HepG2 (cell line): Measurements from ENCODE around the gene ERBB4. TPM values are rescaled to one million over a fixed set of nuclear protein-coding genes. Genes with fewer than 3 reads are reported as not detected.

Source experiments
- ATAC-seq: fragments of 200-7000 bp; cut with Tn5 transposase; 3 replicates; pipeline ENCODE4 v1.9.1; 2020; ENCODE audit warnings: mild to moderate bottlenecking, moderate library complexity
- BruUV-seq: library from RNA; stranded (reverse); fragments of 400-500 nt; replicated peaks from 2 replicates; lab custom pipeline; 2021; lab: Mats Ljungman, UMichigan
- CTCF ChIA-PET: fragments of 300-600 bp; formaldehyde crosslinking; extraction: SDS; loops from one replicate; lab custom pipeline; 2021; ENCODE audit warnings: low total read pairs, inconsistent platforms, low intra/inter-chr PET ratio; lab: Yijun Ruan, JAX
- POLR2A ChIA-PET: fragments of 350-600 bp; sonication (Branson Sonifier 250); formaldehyde crosslinking; loops from one replicate; lab custom pipeline; 2020; ENCODE audit warnings: antibody characterized with exemption, inconsistent platforms; lab: Yijun Ruan, JAX
- DNase-seq: peaks from one replicate; pipeline ENCODE4 v3.0.0-alpha.2; 2015; ENCODE audit warnings: low spot score
- FAIRE-seq: peaks from 3 replicates; lab custom pipeline; 2011; peaks lifted over from hg19 to GRCh38; lab: Jason Lieb, UNC
- H2AFZ ChIP-seq: one replicate; pipeline ENCODE4 v1.6.1; 2011; ENCODE audit warnings: low read length, inconsistent platforms
- H3K27ac ChIP-seq: fragments of 300-600 bp; 3 replicates; pipeline ENCODE4 v1.8.0; 2011; ENCODE audit warnings: mixed run types, mild to moderate bottlenecking, mixed read lengths, low read length, inconsistent platforms; ENCODE audit not compliant: insufficient read depth; ENCODE audit errors: extremely low read length
- H3K27me3 ChIP-seq, 2 experiments: fragments of 200-600 bp in 1 of 2; 2 replicates in 1 of 2; 3 replicates in 1 of 2; pipeline versions ENCODE4 v1.6.0 to v1.8.0; 2011; ENCODE audit warnings: low read length in 2 of 2, mild to moderate bottlenecking in 2 of 2, moderate library complexity in 2 of 2, inconsistent platforms in 1 of 2; ENCODE audit not compliant: insufficient read depth in 2 of 2, control insufficient read depth in 1 of 2
- H3K36me3 ChIP-seq, 2 experiments: fragments of 200-600 bp in 1 of 2; replicated peaks in 1 of 2; 2 replicates in 1 of 2; 3 replicates in 1 of 2; pipeline versions ENCODE4 v1.5.1 to v1.8.0; 2011; ENCODE audit warnings: low read length in 2 of 2, inconsistent platforms in 1 of 2; ENCODE audit not compliant: insufficient read depth in 2 of 2, control insufficient read depth in 1 of 2
- H3K4me1 ChIP-seq: 2 replicates; pipeline ENCODE4 v1.5.1; 2012; ENCODE audit warnings: low read length, inconsistent platforms; ENCODE audit not compliant: insufficient read depth
- H3K4me2 ChIP-seq: 2 replicates; pipeline ENCODE4 v1.6.0; 2011; ENCODE audit warnings: low read depth, low read length, inconsistent platforms
- H3K4me3 ChIP-seq, 3 experiments: fragments of 200-600 bp in 1 of 3; sonication (generic), shearing (Covaris generic) in 1 of 3; replicated peaks in 1 of 3; 2 replicates each; pipeline ENCODE4 v1.5.1; 2011 to 2016; ENCODE audit warnings: low read length in 3 of 3, inconsistent platforms in 2 of 3, low read depth in 2 of 3, mild to moderate bottlenecking in 2 of 3, control low read depth in 1 of 3, mixed read lengths in 1 of 3; ENCODE audit not compliant: insufficient read depth in 1 of 3
- H3K79me2 ChIP-seq: one replicate; pipeline ENCODE4 v1.6.1; 2011; ENCODE audit warnings: low read length, inconsistent platforms; ENCODE audit not compliant: insufficient read depth
- H3K9ac ChIP-seq: 2 replicates; pipeline ENCODE4 v1.6.0; 2011; ENCODE audit warnings: mild to moderate bottlenecking, low read depth, low read length, inconsistent platforms; ENCODE audit not compliant: insufficient read depth
- H3K9me3 ChIP-seq: 2 replicates; pipeline ENCODE4 v1.5.1; 2012; ENCODE audit warnings: mild to moderate bottlenecking, low read length
- H4K20me1 ChIP-seq: 2 replicates; pipeline ENCODE4 v1.6.0; 2011; ENCODE audit warnings: inconsistent platforms, mild to moderate bottlenecking, low read length, moderate library complexity; ENCODE audit not compliant: insufficient read depth
- ATAD3A ChIP-seq: sonication (generic); formaldehyde crosslinking; IDR thresholded peaks from 2 replicates; pipeline ENCODE4 v1.4.0; 2020; ENCODE audit warnings: missing genetic modification reagents
- BRCA1 ChIP-seq: sonication (generic); formaldehyde crosslinking; IDR thresholded peaks from 2 replicates; pipeline ENCODE4 v1.4.0; 2020; ENCODE audit warnings: missing genetic modification reagents
- DMTF1 ChIP-seq: sonication (generic); formaldehyde crosslinking; IDR thresholded peaks from 2 replicates; pipeline ENCODE4 v1.4.0; 2020; ENCODE audit warnings: mild to moderate bottlenecking, missing genetic modification reagents
- EZH2 ChIP-seq: conservative IDR thresholded peaks from 2 replicates; pipeline ENCODE4 v1.6.1; 2012; ENCODE audit warnings: mild to moderate bottlenecking, low read depth, low read length, moderate library complexity
- HDAC6 ChIP-seq: fragments of 200-600 bp; sonication (generic); IDR thresholded peaks from 2 replicates; pipeline ENCODE4 v1.7.0; 2017; ENCODE audit warnings: mild to moderate bottlenecking, antibody characterized with exemption, low read length, low read depth
- NR1H2 ChIP-seq: sonication (generic); formaldehyde crosslinking; IDR thresholded peaks from 2 replicates; pipeline ENCODE4 v1.8.1; 2022; ENCODE audit warnings: low read depth, missing genetic modification reagents, borderline replicate concordance
- YEATS4 ChIP-seq: sonication (generic); formaldehyde crosslinking; IDR thresholded peaks from 2 replicates; pipeline ENCODE4 v1.4.0; 2020; ENCODE audit warnings: missing genetic modification reagents, borderline replicate concordance
- ZKSCAN5 ChIP-seq: sonication (generic); formaldehyde crosslinking; IDR thresholded peaks from 2 replicates; pipeline ENCODE4 v1.5.1; 2020; ENCODE audit warnings: mild to moderate bottlenecking, missing genetic modification reagents
- ZNF143 ChIP-seq: sonication (generic); formaldehyde crosslinking; IDR thresholded peaks from 2 replicates; pipeline ENCODE4 v1.4.0; 2020; ENCODE audit warnings: missing genetic modification reagents
- ZNF615 ChIP-seq: sonication (generic); formaldehyde crosslinking; IDR thresholded peaks from 2 replicates; pipeline ENCODE4 v1.5.0; 2020; ENCODE audit warnings: mild to moderate bottlenecking, missing genetic modification reagents, borderline replicate concordance
- WGBS: methylation state at CpG from one replicate; pipeline ENCODE4 v1.1.6; 2017; ENCODE audit warnings: low lambda C conversion rate; 5-methylcytosine and 5-hydroxymethylcytosine counted together
- in situ Hi-C: cut with HindIII; loops from 2 replicates; pipeline ENCODE4 v1.10.0; 2017; ENCODE audit warnings: low pct_unique_long_range_greater_than_20kb; ENCODE audit not compliant: extremely low pct_ligation_motif_present
- intact Hi-C: fragments of 100-400 bp; cut with micrococcal nuclease; formaldehyde crosslinking; loops from one replicate; pipeline ENCODE4 v1.10.0; 2022; ENCODE audit not compliant: unreplicated experiment
- polyA plus RNA-seq, 8 experiments: library from polyadenylated mRNA; depleted of rRNA in 3 of 8; stranded (reverse) in 7 of 8; unstranded in 1 of 8; fragments of >200 nt; fragmentation: Illumina TruSeq in 4 of 8; extraction: Trizol in 4 of 8; gene quantifications; 2 replicates each; pipeline versions ENCODE4 v1.2.1 to v1.2.3, GENCODE V29; 2011 to 2016; ENCODE audit warnings: low read depth in 4 of 8, missing spikeins in 1 of 8, mixed read lengths in 1 of 8; ENCODE audit not compliant: insufficient read depth in 1 of 8
- total RNA-seq, 5 experiments: library from RNA; depleted of rRNA; stranded (reverse); fragments of >200 nt; fragmentation: Illumina TruSeq; extraction: Trizol; gene quantifications; 2 replicates each; pipeline ENCODE4 v1.2.3, GENCODE V29; 2016; ENCODE audit warnings: low read depth in 1 of 5
- TF ChIP-seq, protein P1 (sequence below): fragments of 450-650 bp; IDR thresholded peaks from 2 replicates; pipeline ENCODE4 v1.6.1; 2017

The ERBB4 gene
- total and polyA plus RNA-seq, 2 of the 13 experiments (the other 11 are each of a cell fraction or from before 2014, with no cell fraction given), result not detected

DNA sequence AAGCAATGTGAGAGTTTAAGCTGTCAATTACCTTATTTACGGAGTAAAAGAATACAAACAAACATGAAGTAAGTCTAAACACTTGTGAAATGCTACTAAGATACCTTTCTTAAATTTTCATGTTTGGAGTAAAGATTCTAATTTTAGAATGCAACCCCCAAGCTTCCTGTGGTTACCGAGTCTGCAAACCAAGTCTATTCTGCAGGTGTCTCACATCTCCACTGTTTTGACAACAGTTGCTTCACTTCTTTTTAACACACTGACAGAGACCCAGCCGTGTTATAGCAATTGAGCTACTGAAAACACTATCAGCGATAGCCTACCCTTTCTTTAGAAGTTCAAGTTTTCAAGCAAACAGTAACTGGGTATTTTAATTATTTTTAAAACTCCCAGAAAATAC is 608.3 kb downstream of the ERBB4 start:
- in situ Hi-C loops (no loop called here), intact Hi-C loops (no loop called here)
- DNase-seq (no peak), FAIRE-seq (no peak), ATAC-seq (no peak)
- Histone ChIP-seq H3K36me3 (no peaks in the 10 kb centered on the region), H2AFZ (no peak overlapping the region), H3K4me3 (no peak overlapping the region), H3K27ac (no peak overlapping the region), H3K9ac (no peak overlapping the region), H3K9me3 (no peaks in the 10 kb centered on the region), H3K4me2 (no peak overlapping the region), H3K4me1 (0 out of 2 replicates have a peak, but pooled peaks cover 5% of the 10 kb centered on the region), H4K20me1 (no peaks in the 10 kb centered on the region), H3K27me3 (no peaks in the 10 kb centered on the region), H3K79me2 (no peaks in the 10 kb centered on the region)
- no peak for TF ChIP-seq ZKSCAN5 (CRISPR knock-in tag)
- no peak for TF ChIP-seq ZNF615 (CRISPR knock-in tag)
- TF ChIP-seq ZNF143 (CRISPR knock-in tag), result no peak
- TF ChIP-seq ATAD3A (CRISPR knock-in tag), result no peak
- TF ChIP-seq YEATS4 (CRISPR knock-in tag), result no peak
- ChIA-PET CTCF (no interaction called here), POLR2A (no interaction called here)
- BruUV-seq, result no TSS peak
- 7% methylated on average over 4 of the region's 4 CpGs for WGBS

DNA sequence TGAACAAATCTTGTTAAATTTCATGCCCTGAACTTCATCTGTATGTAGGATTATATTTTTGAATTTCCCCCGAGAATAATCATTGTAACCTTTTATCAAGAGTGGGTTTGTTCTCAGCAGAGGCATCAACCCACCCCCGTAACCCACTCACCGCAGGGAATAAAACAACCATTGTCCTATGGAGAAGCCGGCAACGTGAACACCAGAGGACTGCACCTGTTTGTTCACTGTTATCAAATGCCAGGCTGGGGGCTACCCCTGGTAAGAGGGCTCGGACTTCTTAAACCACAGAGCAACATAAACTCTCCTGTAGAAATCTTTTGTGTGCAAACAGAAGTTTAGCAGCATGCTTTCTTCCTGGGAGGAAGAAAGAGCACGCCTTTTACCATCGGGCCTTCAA is 610.4 kb downstream of the ERBB4 start:
- H3K9me3 ChIP-seq, result no peaks in the 10 kb centered on the region
- H3K4me1 ChIP-seq, result 0 out of 2 replicates have a peak, but pooled peaks cover 5% of the 10 kb centered on the region
- H3K4me3 ChIP-seq, result no peak overlapping the region
- FAIRE-seq, result no peak
- no peak overlapping the region for H3K9ac ChIP-seq
- DNase-seq, result no peak
- ATAC-seq, result no peak
- H3K36me3 ChIP-seq, result no peaks in the 10 kb centered on the region
- 6% methylated on average over 8 of the region's 8 CpGs for WGBS
- CTCF ChIA-PET, result no interaction called here
- no peak overlapping the region for H2AFZ ChIP-seq
- in situ Hi-C loops (no loop called here), intact Hi-C loops (no loop called here)
- POLR2A ChIA-PET, result no interaction called here
- no peak overlapping the region for H3K4me2 ChIP-seq
- TF ChIP-seq NR1H2 (CRISPR knock-in tag) (no peak), EZH2 (no peak), BRCA1 (no peak), DMTF1 (CRISPR knock-in tag) (no peak), HDAC6 (no peak)
- TF ChIP-seq, protein P1, sequence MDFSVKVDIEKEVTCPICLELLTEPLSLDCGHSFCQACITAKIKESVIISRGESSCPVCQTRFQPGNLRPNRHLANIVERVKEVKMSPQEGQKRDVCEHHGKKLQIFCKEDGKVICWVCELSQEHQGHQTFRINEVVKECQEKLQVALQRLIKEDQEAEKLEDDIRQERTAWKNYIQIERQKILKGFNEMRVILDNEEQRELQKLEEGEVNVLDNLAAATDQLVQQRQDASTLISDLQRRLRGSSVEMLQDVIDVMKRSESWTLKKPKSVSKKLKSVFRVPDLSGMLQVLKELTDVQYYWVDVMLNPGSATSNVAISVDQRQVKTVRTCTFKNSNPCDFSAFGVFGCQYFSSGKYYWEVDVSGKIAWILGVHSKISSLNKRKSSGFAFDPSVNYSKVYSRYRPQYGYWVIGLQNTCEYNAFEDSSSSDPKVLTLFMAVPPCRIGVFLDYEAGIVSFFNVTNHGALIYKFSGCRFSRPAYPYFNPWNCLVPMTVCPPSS, result no peak
- no TSS peak for BruUV-seq
- H3K27me3 ChIP-seq, result no peaks in the 10 kb centered on the region
- H3K27ac ChIP-seq, result no peak overlapping the region
- H3K79me2 ChIP-seq, result no peaks in the 10 kb centered on the region
- no peaks in the 10 kb centered on the region for H4K20me1 ChIP-seq
